Skin epidermis (tissue), 12 donors: Measurements from ENCODE around the gene LPP.

Experiments used
- H3K27ac ChIP-seq, 21 experiments: fragments of 200-600 bp; sonication (generic) in 11 of 21; one replicate each; pipeline ENCODE4 v1.5.0; 2020; ENCODE audit warnings: mild to moderate bottlenecking in 3 of 21, inconsistent platforms in 2 of 21, moderate library complexity in 2 of 21
- H3K4me3 ChIP-seq, 7 experiments: fragments of 200-600 bp; sonication (generic) in 2 of 7; one replicate each; pipeline ENCODE4 v1.5.0; 2020; ENCODE audit warnings: inconsistent platforms in 2 of 7, mild to moderate bottlenecking in 2 of 7, moderate library complexity in 1 of 7

LPP gene

DNA sequence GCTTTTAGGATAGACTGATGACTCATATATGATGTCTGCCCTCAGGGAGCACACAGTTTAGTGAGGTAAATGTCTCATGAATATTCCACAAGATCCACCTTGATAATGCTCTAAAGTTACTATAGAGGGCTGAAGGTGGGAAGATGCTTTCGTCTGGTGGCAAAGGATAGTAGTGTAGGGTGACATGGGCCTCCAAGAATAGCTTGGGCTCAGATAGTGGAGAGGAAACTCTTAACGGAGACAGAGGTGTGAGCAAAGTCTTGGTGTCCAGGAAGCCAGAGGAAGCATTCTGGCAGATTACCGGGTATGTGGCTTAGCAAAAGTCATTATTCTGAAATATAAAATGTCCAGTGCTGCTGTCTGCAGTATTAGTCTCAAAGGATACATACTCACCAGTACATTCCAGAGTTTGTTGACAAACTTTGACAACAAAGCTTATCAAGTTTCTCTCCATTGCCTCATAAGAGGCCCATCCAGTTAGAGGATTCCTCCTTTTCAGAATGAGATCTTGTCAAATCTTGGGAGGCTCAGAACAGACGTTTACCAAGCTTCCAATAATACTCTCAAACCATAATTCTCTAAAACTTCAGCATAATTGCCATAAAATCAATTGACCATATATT, 316.7 kb downstream of the LPP start:
- no peak overlapping the region for H3K4me3 ChIP-seq
- no peak overlapping the region for H3K27ac ChIP-seq

DNA sequence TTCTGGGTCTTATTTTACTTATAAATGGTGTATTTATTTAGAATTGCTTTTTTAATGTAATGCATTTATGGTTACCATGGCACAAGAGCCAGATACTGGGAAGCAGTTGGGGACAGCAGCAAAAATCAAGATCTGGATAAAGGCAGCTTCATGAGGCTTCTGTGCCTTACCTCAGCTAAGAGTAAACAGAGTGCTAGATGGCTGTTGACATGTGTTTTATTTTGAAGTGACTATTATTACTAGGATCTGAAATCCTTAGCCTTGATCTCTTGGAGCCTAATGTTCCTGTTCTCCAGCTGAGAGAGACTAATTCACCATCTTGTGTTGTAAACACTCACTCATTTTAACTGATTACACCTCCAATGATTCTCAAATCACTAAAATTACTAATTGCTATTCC, 317.8 kb downstream of the LPP start:
- H3K4me3 ChIP-seq = no peak overlapping the region
- H3K27ac ChIP-seq = no peak overlapping the region

DNA sequence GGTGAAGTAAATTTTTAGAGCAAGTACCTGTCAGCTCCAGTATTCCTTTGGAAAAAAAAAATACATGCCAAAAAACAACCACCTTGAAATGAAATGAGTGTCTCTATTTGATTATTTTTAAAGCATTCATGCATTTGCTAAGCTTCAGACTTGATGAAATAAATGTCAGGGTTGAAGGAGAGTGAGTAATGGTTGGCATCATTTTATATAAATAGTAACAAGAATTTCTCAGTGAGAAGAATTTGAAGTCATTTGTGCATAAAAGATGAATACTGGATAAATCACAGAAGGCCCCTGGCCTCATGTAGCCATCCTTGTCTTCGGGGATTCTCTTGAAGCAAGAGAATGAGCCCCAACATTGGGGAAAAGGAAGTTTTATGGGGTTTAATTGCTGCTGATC, 318.4 kb downstream of the LPP start:
- H3K4me3 ChIP-seq = no peak overlapping the region

DNA sequence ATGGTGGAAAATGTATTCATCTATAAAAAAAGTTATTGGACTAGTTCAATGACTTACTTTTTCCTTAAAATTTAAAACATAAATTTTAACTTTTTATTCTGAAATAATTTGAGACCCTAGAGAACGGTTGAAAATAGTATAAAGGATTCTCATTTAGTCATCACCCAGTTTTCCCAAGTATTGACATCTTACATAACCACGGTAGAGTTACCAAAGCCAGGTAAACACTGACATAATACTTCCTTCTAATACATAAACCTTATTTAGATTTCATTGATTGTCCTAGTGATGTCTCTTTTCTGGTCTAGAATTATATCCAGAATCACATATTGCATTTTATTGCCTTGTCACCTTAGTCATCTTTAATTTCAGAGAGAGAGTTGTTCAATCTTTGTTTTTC, 319.1 kb downstream of the LPP start:
- H3K27ac ChIP-seq = no peak overlapping the region
- no peak overlapping the region for H3K4me3 ChIP-seq

More for the DNA sequence above, 318.4 kb downstream of the LPP start:
- no peak overlapping the region for H3K27ac ChIP-seq

DNA sequence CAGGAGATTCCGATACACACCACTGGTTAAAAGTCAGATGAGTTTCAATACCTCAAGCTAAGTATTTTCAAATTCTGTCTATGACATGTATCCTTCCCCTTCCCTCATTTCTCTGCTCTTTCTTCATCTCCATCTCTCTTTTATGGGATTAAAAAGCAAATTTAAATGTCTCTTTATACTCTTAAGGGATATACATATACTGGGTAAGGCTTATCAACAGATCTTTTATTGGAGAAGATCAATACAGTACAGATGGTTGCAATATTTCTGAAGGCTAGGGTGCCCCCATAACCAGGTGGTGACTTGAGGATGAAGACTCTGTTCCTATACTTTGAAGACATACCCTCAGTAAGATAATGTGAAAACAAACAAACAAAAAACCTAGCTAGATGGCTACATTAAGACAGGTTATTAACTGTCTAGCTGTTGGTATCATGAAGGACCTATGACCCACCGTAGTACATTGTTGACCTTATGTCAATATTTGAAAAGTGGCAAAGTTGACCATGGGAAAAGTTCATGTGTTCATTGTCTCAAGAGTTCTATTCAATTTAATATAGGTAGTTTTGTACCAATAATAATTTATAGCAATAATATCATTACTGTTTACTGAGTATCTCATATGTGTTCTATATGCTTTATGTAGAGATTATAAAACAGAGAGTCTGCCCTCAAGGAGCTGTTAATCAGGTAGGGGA, 319.8 kb downstream of the LPP start:
- Histone ChIP-seq H3K4me3 (no peak overlapping the region), H3K27ac (no peak overlapping the region)

DNA sequence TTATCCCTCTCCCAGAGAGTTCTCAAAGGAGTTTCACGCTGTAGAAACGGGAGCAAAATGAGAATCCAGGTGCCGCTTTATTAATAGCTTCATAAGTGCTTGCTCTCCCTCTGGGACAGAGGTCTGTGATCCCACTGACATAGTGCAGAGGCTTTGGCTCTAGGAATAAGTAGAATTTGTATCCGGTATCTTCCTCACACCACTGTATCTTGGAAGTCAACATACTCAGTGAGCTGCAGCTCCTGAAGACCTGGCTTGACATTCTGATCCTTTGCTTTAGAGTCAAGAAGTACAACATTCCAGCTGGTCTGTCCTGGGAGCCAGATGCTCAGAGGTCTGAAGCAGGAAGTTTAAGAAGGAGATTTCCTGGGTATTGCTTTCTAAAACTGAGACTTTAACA, 323.0 kb downstream of the LPP start:
- Histone ChIP-seq H3K4me3 (no peak overlapping the region), H3K27ac (no peak overlapping the region)

DNA sequence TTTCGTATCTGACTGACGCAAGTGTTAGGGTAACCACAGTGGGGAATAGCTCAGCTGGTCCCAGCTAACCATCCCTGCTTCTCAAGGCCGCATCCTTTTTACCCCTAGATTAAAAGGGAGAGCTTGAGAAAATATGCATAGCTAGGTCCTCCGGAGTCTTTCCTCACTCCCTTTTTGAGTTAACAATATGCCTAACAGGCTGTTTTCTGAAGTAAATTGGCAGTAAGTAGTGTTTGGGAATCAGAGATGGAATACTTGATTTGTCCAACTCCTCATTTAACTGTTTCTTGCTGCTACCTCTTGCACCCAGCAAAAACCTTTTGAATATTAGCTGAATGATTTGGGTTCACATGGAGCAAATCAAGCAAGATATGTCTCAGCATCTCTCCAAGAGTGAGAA, 326.1 kb downstream of the LPP start:
- no peak overlapping the region for H3K27ac ChIP-seq
- H3K4me3 ChIP-seq = no peak overlapping the region

DNA sequence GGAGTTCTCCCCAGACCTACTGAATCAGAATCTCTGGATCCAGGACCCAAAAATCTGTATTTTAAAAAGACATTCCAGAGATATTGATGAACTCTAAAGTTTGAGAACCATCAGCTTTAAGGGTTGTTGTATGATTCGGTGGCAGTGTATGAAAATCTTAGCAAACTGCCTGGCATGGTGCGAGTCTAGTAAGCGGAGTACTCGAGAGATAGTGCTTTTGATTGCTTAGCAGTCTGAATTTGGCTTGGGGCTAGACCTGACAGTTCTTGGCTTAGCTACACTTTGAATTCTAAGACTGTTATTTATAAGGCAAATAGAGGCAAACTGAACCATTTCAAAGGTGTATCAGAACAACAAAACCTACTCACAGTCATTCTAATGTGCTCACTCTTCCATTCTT, 329.0 kb downstream of the LPP start:
- H3K4me3 ChIP-seq = no peak overlapping the region
- H3K27ac ChIP-seq = no peak overlapping the region

DNA sequence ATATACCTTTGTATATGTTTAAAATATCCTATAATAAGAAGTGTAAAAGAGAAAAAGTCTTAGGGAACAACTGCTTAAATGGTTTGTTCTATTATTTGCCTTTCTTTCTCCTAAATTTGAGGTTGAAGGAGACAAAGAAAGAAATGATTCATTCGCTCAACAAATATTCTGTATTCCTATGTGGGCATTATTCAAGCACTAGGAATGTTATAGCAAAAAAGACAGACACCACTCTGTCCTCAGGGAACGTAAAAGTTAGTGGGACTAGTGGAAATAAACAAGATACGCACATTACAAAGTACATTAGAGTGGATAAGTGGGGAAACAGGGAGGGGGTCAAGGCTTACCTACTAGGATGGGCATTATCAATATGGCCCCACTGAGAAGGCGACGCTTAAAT, 332.2 kb downstream of the LPP start:
- H3K4me3 ChIP-seq = no peak overlapping the region
- no peak overlapping the region for H3K27ac ChIP-seq

DNA sequence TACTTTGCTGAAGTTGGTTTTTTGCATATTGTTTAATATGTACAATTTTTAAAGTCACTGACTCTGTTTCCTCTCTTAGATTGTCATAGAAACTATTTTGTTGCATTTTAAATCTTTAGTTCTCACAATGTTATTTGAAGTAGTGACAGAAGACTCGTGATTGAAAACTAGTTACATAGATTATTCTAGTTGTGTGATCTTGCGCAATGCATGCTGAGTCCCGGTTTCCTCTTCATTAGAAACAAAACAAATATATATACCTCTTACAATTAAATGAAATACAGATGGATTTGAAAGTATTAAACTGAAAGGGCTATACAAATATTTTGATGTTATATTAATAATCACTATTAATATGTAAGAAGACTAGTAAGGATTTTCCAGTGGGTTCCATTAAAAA, 333.0 kb downstream of the LPP start:
- no peak overlapping the region for H3K27ac ChIP-seq
- no peak overlapping the region for H3K4me3 ChIP-seq

DNA sequence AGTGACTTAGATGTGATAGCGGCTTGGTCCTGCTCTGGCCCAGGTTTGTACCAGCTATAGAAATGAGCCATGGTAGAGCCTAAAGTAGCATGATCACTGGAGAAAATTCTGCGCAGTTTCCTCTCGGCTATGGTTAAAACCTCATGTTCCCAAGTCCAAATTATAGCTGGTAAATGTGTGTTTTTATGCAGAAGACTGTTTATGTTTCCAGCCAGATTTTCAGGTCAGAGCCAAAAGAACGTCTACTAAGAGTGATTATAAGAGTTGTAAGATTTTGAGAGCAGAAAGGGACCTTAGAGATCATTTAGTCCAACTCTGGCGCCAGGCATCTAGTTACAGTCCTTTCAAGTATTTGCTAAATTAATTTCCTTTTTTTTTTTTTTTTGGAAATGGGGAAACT, 333.7 kb downstream of the LPP start:
- H3K4me3 ChIP-seq = no peak overlapping the region
- H3K27ac ChIP-seq = no peak overlapping the region

DNA sequence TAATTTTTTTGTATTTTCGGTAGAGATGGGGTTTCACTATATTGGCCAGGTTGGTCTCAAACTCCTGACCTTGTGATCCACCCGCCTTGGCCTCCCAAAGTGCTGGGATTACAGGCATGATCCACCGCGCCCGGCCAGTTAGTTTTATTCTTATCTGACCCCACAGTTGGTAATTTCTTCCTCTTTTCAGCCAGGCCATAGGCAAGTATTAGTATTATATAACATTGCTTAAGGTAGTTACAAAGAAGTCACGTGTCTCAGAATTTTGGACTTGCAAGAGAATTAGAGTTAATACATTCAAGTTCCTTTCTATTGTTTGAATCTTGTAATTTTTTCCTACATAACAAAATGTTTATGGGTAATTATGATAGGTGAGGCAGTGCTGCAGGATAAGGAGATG, 334.8 kb downstream of the LPP start:
- no peak overlapping the region for H3K4me3 ChIP-seq
- no peak overlapping the region for H3K27ac ChIP-seq

DNA sequence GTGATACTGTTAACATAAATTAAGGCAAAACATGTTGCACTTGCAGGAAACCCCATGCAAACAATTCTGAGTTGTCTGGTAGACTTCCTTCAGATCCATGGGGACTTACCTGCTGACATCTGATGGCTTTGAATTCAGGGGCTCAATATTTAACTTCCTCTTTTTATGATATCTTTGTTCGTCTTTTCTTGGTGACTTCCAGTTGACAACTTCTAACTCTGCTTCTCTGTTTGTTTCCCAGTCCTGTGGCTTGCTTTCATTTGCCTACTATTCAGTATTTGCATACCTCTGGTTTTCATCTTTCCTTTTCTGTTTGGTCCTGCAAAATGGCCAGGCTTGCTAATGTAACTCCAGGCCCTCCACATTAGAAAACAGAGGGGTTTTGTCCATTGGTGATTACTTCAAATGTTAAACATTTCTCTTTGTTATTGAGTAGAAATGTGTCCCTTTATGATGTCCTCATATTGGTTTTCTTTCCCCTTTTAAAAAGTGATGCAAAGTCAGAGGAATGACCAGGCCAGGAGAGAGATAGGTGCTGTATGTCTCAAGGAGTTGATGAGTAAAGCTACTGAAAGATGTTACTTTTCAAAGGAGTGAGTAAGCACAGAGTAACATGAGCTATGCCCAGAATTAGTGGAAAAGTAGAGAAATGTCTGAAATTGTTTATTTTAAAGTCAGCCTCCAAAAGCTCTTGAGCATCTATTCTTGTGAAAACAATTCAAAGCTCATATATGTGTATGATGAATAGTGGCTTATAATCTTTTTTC, 335.9 kb downstream of the LPP start:
- H3K4me3 ChIP-seq = no peak overlapping the region
- no peak overlapping the region for H3K27ac ChIP-seq

DNA sequence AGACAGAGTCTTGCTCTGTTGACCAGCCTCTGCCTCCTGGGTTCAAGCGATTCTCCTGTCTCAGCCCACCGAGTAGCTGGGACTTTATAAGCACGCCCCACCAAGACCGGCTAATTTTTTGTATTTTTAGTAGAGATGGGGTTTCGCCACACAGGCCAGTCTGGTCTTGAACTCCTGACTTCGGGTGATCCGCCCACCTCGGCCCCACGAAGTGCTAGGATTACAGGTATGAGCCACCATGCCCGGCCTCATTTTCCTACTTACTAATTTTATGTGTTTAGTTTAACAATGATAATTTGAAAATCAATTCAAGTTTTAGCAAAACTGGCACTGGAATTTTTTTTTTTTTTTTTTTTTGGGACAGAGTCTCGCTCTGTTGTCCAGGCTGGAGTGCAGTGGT, 336.5 kb downstream of the LPP start:
- Histone ChIP-seq H3K27ac (no peak overlapping the region), H3K4me3 (no peak overlapping the region)

DNA sequence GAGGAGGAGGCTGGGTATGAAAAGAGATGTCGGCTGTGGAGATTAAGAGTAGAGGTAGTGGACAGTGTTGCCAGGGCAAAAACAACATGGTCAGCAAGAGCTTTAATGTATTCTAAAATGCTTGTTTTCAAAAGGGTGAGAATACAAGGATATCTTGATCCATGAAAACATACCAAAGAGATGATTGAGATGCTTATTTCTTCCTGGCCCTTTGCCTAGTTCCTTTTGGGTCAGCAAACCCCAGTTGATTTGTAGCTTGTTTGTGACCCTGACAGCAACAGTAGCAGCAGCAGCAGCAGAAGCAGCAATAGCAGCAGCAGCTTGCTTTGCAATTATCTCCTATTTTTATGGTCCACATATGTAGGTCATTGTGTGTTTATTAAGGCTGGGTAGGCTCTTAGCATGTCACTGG, 337.3 kb downstream of the LPP start:
- no peak overlapping the region for H3K4me3 ChIP-seq
- no peak overlapping the region for H3K27ac ChIP-seq

DNA sequence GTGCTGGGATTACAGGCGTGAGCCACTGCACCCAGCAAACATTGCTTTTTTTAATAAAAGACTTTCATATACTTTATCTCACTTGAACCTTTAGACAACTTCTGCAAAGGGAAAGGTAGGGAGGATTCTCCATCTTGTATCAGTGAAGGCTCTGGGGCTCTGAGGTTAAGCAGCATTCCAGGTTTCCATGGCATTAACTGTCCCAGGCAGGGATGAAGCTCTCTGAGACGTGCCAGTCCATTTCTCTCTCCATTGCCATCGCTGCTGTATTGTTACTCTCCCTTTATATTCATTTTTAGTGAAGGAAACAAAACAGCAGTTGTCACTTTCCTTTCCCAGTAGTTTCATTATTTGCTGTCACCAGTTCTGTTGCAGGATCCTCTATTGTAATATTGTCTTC, 342.4 kb downstream of the LPP start:
- H3K4me3 ChIP-seq = no peak overlapping the region
- no peak overlapping the region for H3K27ac ChIP-seq

DNA sequence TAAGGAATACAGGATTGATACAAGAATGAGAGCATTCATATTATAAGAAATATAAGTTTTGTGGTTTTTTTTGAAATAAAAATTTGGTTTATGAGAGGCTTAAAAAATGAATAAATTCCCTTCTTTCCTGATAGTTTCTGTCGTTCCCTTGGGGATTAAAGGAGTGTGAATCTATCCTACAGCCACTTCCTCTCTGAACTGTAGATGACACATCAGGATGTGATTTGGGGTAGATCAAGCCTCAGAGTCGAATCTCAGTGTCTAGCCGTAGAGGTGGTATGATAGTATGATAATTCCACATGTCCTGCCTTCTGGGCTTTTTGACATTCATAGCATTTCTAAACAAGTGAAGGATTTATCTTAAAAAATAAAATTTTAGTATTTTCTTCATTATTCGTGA, 343.1 kb downstream of the LPP start:
- H3K4me3 ChIP-seq = no peak overlapping the region
- H3K27ac ChIP-seq = no peak overlapping the region

DNA sequence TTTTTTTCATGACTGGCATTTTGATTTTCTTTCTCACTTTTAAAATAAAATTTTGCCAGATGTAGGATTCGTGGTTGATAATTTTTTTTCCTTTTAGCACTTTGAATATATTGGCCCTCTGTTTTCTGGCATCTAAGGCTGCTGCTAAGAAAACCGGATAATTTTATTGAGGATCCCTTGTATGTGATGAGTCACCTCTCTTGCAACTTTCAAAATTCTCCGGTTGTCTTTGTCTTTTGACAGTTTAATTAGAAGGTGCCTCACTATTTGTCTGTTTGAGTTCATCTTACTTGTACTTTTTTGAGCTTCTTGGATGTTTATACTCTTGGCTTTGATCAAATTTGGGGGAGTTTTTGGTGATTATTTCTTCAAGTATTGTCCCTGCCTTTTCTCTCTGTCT, 349.7 kb downstream of the LPP start:
- H3K4me3 ChIP-seq = no peak overlapping the region
- no peak overlapping the region for H3K27ac ChIP-seq

DNA sequence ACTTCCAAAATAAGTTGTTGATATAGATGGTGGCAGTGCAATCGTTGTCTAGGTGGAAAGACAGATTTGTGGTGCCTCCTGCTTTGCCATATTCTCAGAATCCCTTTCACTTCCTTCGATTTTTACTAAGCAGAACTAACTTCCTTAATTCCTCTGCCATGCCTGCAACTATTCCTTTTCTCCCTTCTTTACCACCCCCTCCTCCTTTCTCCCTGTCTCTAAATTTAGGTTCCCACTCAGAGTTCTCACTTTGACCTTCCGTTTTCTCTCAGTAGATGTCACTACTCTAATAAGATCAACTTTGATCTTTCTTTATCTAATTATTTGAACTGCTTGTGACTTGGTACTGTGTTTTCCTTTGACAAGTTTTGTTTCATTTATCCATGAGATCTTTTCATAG, 351.2 kb downstream of the LPP start:
- Histone ChIP-seq H3K27ac (no peak overlapping the region), H3K4me3 (no peak overlapping the region)

DNA sequence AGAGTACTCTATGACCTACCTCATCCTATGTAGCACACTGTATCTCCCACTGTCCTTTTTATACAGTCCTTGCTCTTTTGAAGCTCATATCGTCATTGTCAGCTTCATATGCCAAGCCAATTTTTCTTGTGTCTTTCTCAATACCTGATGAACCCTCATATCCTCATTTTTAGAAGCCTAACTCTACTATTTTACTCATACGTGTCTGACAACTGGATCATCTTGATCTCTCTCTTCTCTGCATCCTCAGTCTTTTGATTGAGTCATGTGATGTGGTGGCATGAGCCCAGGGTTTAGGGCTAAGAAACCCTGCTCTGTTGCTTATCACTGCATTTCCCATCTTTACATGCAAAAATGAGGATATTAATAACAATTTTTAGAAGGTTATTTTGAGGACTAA, 352.0 kb downstream of the LPP start:
- Histone ChIP-seq H3K27ac (no peak overlapping the region), H3K4me3 (no peak overlapping the region)

DNA sequence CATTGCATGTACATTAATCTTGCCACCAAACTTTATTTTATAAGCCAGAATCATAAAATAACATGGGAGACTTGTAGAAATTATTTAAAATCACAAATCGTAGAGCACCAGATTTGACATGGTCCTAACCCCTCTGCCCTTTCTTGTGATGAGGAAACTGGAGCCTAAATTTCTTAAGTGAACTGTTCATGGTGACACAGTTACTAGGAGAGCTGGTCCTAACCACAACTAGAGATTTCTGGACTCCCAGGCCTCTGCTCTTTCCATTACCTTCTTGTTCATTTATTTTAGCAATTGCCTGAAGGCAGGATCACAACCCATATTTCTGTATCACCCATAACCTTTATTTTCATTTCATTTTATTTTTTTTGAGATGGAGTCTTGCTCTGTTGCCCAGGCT, 352.5 kb downstream of the LPP start:
- Histone ChIP-seq H3K4me3 (no peak overlapping the region), H3K27ac (no peak overlapping the region)
